HPDE6-E6E7 (cell line): ENCODE data around the gene PCSK2.

Experiments
- DNase-seq: peaks from one replicate; pipeline ENCODE4 v3.0.0; 2011; ENCODE audit warnings: missing footprints; ENCODE audit errors: extremely low spot score

The PCSK2 gene

DNA sequence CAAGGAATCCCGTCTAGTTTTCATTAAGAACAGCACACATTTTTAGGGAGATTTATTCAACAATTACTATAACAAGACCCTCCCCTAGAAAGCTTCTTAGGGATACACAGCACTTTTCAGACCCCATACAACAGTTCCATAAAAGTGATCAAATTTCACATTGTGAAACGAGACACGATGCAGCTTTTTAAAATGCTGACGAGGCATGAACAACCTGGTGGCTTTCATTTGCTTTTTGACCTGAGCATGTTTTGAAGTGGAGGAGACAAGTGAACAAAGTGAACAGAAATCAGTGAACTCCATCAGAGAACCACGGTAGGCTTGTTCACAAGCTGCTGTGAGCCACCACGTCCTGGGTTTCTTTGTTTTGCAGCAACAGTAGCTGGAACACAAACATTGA, 112.2 kb downstream of the PCSK2 start:
- DNase-seq = no peak

DNA sequence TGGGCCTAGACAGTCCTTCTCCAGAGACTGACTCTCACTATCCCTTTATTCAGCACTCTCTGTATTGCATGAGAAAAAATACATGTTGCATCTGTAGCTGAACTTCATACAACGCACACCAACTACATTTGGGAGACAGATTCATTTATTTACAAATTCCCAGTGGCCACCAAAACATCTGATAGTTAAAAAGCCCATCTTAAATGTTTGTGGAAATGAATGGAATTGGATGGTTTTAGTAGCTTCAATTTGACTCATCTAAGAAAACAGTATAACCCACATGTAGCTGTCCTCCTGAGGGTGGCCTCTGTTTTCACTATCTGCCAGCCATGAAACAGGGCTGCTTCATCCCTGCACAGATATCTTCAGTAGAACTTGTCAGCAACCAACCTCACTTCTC, 116.3 kb downstream of the PCSK2 start:
- DNase-seq = no peak

DNA sequence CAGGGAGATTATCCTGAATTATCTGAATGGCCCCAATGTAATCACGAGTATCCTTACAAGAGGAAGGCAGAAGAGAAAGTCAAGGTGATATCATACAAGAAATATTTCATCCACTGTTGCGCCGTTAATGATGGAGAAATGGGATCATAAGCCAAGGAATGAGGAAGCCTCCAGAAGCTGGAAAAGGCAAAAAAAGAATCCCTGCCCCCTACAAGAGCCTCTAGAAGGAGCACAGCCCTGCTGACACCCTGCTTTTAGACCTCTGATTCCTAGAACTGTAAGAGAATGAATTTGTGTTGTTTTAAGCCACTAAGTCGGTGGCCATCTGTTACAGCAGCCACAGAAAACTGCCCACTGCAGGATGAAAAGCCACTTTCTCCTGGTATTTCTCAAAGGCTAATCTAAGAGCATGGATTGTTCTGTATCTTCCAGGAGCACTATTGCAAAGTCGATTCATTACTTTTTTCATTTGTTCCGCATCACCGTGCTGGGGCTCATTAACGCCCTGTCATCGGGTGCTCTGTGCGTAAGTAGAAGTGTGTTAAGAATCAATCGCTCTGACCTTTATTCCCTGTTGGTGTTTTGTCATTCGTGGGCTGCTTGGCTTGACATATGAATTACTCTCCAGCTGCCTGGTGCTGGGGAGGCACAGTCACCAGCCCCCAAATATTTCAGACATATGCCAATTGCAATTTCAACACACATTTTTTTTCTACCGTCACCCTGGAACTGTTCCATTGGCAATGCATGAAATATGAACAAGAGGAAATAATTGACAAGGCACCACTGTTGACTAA, 117.0 kb downstream of the PCSK2 start:
- no peak for DNase-seq

DNA sequence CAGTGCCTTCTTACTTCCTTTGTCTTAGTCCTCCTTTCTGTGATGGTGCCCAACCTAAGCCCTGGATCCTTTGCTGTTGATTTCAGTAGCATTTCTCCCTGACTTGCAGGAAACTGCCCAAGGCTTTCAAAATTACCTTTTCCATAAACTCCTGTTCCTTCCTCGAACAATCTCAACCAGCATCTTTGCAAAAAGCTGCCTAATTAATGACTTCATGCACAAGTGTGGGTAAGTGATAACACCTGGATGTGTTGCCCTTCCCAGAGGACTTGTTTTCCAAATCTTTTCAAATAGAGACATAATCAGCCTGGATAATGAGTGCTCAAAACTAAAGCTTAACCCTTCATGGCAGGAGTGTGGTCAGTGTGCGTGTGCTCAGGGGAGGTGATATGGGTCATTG, 118.0 kb downstream of the PCSK2 start:
- no peak for DNase-seq

DNA sequence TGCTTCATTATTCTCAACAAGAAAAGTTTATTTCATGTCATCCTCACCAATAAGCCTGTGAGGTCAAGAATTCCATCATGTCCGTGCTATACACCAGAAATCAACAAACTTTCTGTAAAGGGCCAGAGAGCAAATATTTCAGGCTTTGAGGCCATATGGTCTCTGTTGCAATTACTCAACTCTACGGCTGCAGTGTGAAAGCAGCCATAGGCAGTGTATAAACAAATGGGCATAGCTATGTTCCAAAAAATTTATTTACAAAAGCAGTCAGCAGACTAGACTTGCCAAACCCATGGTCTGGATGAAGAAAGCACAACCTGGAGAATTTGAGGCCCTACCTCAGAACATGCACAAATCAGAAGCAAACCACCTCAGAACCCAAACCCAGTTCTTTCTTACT, 118.5 kb downstream of the PCSK2 start:
- no peak for DNase-seq

DNA sequence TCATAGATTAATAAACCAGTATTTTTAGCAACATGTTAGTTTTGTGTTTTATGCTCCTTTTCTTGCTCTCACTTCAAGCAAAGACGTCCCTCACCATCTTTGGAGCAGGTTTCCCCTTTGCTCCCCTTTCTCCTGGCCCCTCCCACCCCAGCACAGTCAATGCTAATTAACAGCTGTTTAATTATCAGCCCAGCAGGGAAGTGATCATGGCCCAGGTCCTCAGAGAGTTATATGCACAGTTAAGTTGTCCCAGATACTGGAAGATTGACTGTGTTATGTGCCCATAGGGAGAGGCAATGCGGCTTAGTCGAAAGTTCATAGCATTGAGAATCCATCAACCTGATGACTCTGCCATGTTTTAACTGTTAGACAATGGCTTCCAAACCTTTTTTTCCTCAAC, 123.5 kb downstream of the PCSK2 start:
- no peak for DNase-seq

DNA sequence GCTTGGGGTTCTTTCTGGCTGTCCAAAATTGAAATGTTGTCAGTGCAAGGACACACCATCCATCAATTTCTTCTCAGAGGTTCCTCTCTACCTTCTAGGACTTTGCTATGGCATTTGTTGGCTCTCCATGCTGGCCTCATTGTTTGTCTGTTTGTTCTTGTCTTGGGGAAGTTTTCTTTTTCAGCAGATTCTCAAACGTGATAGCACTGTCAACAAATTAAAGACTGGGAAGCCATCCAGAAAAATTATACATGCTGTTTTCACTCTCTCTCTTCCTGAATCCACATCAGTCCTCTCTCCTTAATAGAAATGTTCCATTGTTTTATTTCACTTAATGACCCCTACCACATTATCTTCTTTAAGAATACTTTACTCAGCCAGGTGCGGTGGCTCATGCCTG, 130.4 kb downstream of the PCSK2 start:
- DNase-seq = no peak

DNA sequence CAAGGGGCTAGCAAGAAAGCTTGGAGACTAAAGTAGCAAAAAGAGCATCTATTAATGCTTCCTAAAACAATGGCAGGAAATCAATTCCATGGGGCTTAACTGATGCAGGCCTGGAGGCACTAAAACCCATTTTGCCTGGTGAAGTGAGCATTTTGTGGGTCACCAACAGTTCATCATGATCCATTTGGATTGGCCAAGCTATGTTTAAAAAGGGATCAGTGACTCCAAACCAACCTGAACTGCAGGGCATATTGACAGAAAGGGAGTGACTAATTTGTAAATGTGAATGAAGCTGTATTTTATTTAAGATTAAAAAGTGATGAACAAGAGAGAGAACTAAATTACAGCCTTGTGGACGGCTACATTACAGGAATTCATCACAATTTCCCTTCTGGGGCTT, 132.0 kb downstream of the PCSK2 start:
- DNase-seq = no peak

DNA sequence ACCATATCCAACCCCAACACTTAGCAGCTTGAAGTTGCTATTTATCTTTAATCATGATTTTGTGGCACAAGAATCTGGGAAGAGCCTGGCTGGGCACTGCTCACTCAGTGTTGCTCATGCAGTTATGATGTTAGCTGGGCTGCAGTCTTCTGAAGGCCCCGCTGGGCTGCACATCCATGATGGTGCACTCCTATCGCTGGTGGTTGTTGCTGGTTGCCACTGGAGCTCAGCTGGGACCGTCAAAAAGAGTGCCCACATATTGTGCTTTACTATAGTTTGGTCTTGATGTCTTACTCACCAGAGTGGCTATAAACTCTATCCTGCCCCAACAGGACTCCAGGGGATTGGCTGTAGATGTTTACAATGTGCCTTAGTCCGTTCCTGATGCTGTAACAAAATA, 137.8 kb downstream of the PCSK2 start:
- no peak for DNase-seq

DNA sequence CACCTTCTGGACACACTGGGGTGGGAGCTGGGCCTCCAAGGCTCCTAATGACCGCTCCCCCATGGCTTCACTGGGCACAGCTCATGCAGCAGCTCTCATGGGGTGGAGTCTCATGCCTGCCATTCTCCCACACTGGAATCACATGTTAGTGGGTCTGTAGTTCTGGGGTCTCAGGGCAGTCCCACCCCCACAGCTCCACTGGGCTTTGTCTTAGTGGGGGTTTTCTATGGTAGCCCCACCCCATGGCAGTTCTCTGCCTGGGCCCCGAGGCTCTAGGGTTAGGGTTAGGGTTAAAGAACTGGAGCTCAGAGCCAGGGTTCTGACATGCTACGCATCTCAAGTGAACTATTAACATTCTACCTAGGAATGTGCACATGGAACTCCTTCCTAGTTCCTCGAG, 139.0 kb downstream of the PCSK2 start:
- DNase-seq = no peak

DNA sequence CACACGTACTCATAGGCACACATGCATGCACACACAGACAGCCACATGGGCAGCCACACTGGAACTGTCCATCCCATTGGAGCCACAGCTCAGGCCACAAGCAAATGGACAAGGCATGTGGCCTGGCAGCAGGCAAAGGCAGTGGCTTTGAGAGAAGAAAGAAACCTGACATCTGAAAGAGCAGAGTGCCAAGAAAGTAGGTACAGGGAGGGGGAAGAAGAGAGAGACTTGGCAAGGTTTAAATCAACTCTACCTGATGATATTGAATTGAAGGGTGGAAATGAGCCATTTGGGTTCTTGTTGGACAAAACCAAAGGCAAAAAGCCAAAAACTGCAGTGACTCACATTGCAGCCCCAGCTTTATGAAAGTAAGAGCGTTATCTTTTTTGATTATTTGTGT, 142.7 kb downstream of the PCSK2 start:
- no peak for DNase-seq

DNA sequence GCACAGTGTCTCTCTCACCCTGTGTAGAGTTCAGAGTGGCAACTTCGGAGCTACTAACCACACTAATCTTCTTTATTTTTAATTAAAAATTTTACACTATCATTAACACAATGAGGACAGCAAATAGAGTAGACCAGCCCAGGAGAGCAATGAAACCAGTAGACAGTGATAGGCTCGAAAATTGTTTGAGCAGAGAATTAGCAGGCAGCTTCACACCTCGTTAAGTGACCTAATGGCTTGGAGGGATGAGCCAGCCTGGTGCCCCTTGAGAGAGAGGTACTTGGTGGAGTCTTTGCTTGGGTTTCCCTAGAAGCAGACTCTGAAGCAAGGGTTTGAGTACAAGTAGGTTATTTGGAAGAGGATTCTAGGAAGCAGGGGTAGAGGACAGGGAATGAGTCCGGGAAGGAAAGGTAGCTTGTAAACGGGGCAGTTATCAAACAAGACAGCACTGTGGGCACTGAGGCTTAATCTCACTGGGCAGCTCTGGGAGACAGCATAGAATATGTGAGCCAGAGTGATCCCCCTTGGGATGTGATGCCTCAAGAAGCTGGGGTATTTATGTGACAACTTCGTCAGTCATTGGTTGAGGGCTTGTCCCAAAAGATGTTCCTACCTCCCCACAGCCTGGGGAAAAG, 146.1 kb downstream of the PCSK2 start:
- DNase-seq = no peak

DNA sequence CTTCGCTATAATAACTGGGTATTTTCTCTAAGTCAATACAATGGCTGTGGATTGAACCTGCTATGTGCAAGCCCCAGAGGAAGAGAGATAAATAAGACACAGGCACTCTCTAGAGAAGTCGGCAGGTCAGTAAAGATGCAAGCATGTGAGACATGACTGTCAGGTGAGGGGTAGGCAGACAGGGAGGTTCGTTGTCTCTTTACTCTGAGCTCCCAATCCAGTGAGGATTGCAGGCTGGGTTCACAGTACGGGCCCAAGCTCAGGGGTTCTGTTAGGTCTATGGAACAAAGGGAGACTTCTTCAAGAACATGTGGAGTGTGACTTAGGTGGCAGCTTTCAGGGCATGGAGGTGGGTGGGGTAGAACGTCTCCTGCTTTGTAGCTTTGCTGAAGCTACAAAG, 147.2 kb downstream of the PCSK2 start:
- no peak for DNase-seq

DNA sequence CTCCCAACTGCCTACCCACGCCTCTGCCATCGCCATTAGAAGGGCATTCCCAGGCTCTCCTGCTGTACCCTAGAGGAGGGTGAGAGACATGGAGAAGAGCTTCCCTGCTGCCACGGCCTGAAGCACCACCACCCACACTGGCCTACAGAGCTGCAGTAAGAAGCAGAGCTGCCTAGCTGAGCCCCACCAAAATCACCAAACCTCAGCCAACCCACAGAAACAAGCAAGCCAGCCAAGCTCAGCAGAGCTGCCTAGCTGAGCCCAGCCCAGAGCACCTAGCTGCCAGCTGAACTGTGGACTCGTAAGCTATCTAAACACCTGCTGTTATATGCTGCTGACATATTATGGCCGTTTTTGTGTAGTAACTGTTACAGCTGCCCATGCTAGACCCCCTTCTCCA, 149.2 kb downstream of the PCSK2 start:
- no peak for DNase-seq

DNA sequence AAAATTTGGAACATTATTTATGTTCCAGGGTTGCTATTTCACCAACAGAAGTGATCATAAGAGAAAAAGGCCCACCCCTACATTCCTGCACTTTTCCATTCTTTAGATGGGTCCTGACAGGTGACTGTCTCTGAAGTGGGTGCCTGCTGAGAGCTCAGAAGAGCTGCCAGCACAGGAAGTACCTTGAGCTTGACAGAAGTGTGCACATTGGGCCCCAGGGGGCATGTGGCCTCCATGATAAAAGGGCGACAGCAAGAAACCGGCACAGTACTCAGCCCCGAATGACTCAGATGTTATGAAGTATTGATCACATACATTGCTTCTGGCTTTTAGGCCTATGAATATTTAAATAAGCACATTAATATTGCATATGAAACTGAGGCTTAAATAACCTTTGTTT, 150.4 kb downstream of the PCSK2 start:
- no peak for DNase-seq

DNA sequence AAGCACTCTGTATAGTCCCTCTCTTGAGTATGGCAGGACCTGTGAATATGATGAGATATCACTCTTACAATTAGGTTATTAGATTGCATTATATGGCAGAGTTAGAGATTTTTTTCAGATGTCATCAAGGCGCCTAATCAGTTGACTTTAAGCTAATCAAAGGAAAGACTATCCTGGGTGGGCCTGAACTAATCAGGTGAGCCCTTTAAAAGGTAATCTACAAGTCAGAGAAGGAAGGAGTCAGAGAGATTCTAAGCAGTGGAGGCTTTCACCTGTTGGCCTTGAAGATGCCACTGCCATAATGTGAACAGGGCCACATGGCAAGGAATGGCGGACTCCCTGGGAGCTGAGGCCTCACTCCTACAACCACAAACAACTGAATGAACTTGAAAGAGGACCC, 152.8 kb downstream of the PCSK2 start:
- no peak for DNase-seq

DNA sequence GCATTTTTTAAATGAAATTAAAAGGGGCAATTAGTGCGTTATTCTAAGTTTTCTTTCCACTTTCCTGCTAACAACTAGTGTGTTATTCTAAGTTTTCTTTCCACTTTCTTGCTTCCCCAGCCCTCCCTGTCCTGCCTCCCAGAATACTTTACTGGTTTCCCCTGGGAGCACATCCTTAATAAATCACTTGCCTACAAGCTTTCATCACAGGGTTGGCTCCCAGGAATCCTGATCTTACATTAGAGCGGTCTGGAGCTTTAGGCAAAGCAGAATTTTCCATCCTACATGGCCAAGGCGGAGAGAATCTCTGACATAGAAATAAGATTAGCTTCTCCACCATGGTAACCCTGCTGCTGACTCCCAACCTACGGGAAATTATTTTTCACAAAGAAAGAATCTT, 154.0 kb downstream of the PCSK2 start:
- no peak for DNase-seq

DNA sequence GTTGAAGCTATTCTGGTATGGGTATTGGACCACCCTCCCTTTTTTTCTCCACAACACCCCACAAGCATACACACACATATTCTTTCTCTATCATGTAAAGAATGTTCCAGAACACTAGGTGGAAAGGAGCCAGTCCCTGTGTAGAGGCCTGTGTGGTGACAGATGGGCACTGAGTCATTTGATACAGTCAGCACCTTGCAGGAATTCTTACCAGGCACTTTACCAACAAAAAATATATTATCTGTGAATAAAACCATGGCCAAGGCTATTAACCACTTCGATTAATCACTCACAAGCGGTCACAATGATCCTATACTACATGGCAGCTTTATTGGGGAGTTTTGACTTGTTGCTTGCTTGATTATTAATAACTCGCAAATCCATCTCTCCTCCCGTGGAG, 154.9 kb downstream of the PCSK2 start:
- no peak for DNase-seq

DNA sequence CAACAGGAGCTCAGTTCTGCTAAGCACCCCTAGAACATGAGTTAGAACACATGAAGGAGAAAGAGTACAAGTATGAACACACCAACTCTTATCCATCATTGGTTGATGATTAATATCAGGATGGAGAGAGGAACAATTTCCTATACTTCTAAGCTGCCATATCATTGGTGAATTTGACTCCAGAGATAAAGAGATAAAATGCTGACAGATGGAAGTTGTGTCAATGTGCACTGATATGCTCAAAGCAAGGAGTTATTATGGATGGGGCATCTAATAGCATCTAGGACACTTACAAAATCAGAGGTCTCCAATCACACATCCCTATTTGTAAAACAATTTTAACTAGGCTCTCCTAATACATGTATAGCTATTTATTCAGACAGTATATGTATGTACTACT, 159.0 kb downstream of the PCSK2 start:
- no peak for DNase-seq

DNA sequence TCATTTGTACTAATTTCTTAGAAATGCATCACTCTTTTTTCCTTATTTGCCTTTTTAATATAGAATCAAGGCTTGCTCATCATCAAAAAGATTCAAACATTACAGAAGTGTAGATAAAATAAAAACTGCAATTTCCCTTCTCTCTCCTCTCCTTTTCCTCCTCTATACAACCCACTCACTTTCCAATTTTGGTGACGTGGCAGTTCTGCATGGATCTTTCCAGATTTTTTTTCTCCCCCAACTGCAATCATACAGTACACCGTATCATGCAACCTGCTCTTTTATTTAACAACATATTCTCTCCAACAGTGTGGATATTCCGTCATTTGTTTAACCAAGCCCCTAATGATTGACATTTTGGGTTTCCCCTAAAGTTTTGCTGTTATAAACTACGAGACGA, 163.8 kb downstream of the PCSK2 start:
- DNase-seq = no peak

DNA sequence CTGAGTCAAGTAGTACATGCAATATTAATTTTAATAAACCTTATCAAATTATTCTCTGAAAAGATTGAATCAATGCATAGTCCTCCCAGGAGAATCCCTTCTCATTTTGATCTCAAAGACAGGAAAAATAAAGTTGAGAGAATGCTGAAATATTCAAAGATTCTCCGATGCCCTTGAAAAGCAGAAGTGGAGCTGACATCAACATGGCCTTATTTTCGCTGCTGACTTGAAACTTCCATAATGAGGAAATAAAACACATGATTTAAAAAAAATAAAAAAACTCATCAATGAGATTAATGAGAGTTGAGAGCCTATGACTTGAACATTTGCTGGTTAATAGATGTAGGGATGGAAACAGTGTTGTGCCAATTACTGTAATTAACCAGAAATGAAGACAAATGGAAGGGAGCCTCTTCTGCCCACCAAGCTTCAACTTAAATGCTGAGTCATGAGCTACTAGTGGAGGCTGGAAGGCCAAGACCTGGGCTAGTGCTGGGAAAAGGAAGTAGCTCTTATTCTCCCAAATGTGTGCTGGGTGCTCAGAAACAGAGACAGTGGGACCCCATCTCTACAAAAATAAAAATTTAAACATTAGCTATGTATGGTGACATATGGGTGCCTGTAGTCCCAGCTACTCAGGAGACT, 164.4 kb downstream of the PCSK2 start:
- no peak for DNase-seq

DNA sequence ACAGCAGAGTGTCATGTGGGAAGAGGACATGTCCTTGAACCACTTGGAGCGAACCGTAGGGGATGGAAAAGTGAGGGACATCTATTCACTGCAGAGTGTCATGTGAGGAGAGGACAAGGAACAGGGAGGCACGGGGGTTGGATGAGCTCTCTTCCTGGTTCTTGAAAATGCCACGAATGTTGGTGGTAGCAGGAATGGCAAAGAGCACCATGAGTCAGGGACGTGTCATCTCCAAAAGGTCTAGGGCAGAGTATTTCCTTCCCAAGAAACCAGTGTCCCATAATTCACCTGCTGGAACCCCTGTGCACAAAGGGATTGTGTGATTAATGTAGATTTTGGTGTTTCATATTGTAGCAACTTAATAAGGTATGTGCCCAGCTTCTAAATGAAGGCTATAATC, 167.6 kb downstream of the PCSK2 start:
- no peak for DNase-seq

DNA sequence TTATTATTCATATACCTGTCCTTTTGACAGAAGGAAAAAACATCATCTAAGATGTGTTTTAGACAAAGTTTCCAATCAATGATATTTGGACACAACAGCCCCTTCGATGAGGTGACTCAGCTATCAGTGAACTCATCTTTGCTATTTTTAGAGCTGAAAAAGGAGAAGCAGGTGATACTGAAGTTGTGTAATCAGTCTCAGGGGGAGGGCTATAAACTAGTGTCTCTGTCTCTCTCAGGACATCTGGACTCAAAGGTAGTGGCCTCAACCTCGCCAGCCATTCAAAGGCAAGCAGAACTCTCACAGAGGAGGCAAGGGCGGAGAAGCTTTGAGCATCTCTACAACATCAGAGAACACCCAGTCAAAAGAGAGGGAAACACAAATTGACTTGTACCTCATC, 168.9 kb downstream of the PCSK2 start:
- no peak for DNase-seq
